Panc1 (cell line): ENCODE data around the gene DGKG. TPM values are rescaled to one million over a fixed set of nuclear protein-coding genes. Genes with fewer than 3 reads are reported as not detected.

Experiments used
- ATAC-seq: fragments of 200-7000 bp; cut with Tn5 transposase; 2 replicates; pipeline ENCODE4 v1.9.1; 2020; ENCODE audit warnings: mild to moderate bottlenecking, moderate library complexity
- BruUV-seq: library from RNA; stranded (reverse); fragments of 400-500 nt; replicated peaks from 2 replicates; lab custom pipeline; 2021; lab: Mats Ljungman, UMichigan
- CTCF ChIA-PET: fragments of 300-600 bp; sonication (Branson Sonifier 250); formaldehyde crosslinking; loops from one replicate; lab custom pipeline; 2022; ENCODE audit warnings: antibody characterized with exemption; lab: Charles Lee
- POLR2A ChIA-PET: fragments of 300-600 bp; sonication (Branson Sonifier 250); formaldehyde crosslinking; loops from one replicate; lab custom pipeline; 2022; ENCODE audit warnings: antibody characterized with exemption; lab: Charles Lee
- DNase-seq: peaks from one replicate; pipeline ENCODE4 v3.0.0-alpha.2; 2010; ENCODE audit warnings: low read depth, low spot score
- H3K27ac ChIP-seq: 2 replicates; pipeline ENCODE4 v1.5.1; 2011; ENCODE audit warnings: mild to moderate bottlenecking, low read length, inconsistent platforms
- H3K27me3 ChIP-seq: fragments of 200-500 bp; sonication (Bioruptor generic); 2 replicates; pipeline ENCODE4 v1.6.0; 2014; ENCODE audit warnings: low read length, inconsistent platforms; ENCODE audit not compliant: control insufficient read depth, insufficient read depth
- H3K36me3 ChIP-seq: fragments of 200-500 bp; sonication (Bioruptor generic); 2 replicates; pipeline ENCODE4 v1.5.1; 2014; ENCODE audit warnings: inconsistent platforms, mild to moderate bottlenecking, low read length, moderate library complexity; ENCODE audit not compliant: control insufficient read depth, insufficient read depth
- H3K4me1 ChIP-seq: 2 replicates; pipeline ENCODE4 v1.5.1; 2011; ENCODE audit warnings: inconsistent platforms, mild to moderate bottlenecking, low read length, moderate library complexity; ENCODE audit not compliant: control insufficient read depth, insufficient read depth
- H3K4me3 ChIP-seq, 2 experiments: 2 replicates each; pipeline ENCODE4 v1.5.1; 2011 to 2012; ENCODE audit warnings: low read depth in 2 of 2, low read length in 2 of 2, mild to moderate bottlenecking in 2 of 2, inconsistent platforms in 1 of 2, moderate library complexity in 1 of 2
- H3K9me3 ChIP-seq: fragments of 200-500 bp; sonication (Bioruptor generic); 2 replicates; pipeline ENCODE4 v1.5.1; 2014; ENCODE audit warnings: low read depth, mild to moderate bottlenecking, inconsistent platforms, low read length, moderate library complexity; ENCODE audit not compliant: control insufficient read depth, insufficient read depth
- POLR2AphosphoS5 ChIP-seq: IDR thresholded peaks from 2 replicates; pipeline ENCODE4 v1.6.1; 2012; ENCODE audit warnings: mild to moderate bottlenecking, low read depth, low read length, moderate library complexity
- SIN3A ChIP-seq: IDR thresholded peaks from 2 replicates; pipeline ENCODE4 v1.6.1; 2012; ENCODE audit warnings: low read depth, mild to moderate bottlenecking, low read length, moderate library complexity, borderline replicate concordance; ENCODE audit not compliant: insufficient read depth
- TCF7L2 ChIP-seq: IDR thresholded peaks from 2 replicates; pipeline ENCODE4 v1.6.1; 2011; ENCODE audit warnings: mild to moderate bottlenecking, low read depth, low read length, inconsistent platforms
- in situ Hi-C: cut with HindIII; loops from 2 replicates; pipeline ENCODE4 v1.10.0; 2016; ENCODE audit warnings: low sequenced_read_pairs, low pct_unique_long_range_greater_than_20kb
- intact Hi-C: fragments of 100-400 bp; cut with micrococcal nuclease; formaldehyde crosslinking; loops from one replicate; pipeline ENCODE4 v1.10.0; 2022; ENCODE audit not compliant: unreplicated experiment
- total RNA-seq: library from RNA; stranded (reverse); gene quantifications from one replicate; pipeline ENCODE4 v1.2.1, GENCODE V29; 2021; ENCODE audit not compliant: unreplicated experiment
- TF ChIP-seq, protein P1 (sequence below), 2 experiments: IDR thresholded peaks; 2 replicates each; pipeline ENCODE4 v1.6.1; 2011 to 2012; ENCODE audit warnings: low read depth in 2 of 2, control low read depth in 1 of 2, low read length in 1 of 2, mild to moderate bottlenecking in 1 of 2, moderate library complexity in 1 of 2; ENCODE audit not compliant: insufficient read depth in 1 of 2
- TF ChIP-seq, protein P2 (sequence below): fragments of 450-650 bp; IDR thresholded peaks from 2 replicates; pipeline ENCODE4 v1.5.1; 2017; ENCODE audit warnings: mild to moderate bottlenecking

DGKG gene
- total RNA-seq, 1 experiment from 2014 or later, result 0.46 TPM

DNA sequence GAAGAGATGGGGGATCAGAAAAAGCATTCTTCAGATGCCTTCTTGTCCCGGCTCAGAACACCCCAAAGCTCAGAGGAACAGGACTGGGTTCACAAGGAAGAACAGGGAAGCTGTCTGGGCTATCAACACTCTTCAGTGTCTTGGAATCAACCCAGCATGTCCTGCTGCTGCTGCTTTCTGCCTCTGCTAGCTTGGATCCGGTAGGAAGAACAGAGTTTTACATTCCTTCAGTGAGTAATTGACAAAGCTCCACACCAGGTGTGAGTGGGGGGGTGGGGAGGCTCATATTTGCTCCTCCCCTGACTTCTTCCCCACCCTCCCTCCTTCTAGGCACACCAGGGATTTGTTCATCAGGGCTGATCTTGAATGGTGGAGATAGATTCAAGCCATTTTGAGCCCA is 240.1 kb downstream of the DGKG start:
- Histone ChIP-seq H3K27ac (no peak overlapping the region), H3K4me3 (no peak overlapping the region), H3K9me3 (no peaks in the 10 kb centered on the region), H3K36me3 (no peaks in the 10 kb centered on the region), H3K27me3 (peaks cover 22% of the 10 kb centered on the region), H3K4me1 (no peaks in the 10 kb centered on the region)
- intact Hi-C loops (no loop called here), in situ Hi-C loops (no loop called here)
- TF ChIP-seq, protein P1, sequence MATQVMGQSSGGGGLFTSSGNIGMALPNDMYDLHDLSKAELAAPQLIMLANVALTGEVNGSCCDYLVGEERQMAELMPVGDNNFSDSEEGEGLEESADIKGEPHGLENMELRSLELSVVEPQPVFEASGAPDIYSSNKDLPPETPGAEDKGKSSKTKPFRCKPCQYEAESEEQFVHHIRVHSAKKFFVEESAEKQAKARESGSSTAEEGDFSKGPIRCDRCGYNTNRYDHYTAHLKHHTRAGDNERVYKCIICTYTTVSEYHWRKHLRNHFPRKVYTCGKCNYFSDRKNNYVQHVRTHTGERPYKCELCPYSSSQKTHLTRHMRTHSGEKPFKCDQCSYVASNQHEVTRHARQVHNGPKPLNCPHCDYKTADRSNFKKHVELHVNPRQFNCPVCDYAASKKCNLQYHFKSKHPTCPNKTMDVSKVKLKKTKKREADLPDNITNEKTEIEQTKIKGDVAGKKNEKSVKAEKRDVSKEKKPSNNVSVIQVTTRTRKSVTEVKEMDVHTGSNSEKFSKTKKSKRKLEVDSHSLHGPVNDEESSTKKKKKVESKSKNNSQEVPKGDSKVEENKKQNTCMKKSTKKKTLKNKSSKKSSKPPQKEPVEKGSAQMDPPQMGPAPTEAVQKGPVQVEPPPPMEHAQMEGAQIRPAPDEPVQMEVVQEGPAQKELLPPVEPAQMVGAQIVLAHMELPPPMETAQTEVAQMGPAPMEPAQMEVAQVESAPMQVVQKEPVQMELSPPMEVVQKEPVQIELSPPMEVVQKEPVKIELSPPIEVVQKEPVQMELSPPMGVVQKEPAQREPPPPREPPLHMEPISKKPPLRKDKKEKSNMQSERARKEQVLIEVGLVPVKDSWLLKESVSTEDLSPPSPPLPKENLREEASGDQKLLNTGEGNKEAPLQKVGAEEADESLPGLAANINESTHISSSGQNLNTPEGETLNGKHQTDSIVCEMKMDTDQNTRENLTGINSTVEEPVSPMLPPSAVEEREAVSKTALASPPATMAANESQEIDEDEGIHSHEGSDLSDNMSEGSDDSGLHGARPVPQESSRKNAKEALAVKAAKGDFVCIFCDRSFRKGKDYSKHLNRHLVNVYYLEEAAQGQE (IDR thresholded peaks at IDR 0.05; ENCODE audit: insufficient read depth in 1 of 2, low read depth in 2 of 2, low read length in 1 of 2), result no peak
- no TSS peak for BruUV-seq
- DNase-seq (no peak), ATAC-seq (no peak)
- ChIA-PET CTCF (no interaction called here), POLR2A (no interaction called here)

DNA sequence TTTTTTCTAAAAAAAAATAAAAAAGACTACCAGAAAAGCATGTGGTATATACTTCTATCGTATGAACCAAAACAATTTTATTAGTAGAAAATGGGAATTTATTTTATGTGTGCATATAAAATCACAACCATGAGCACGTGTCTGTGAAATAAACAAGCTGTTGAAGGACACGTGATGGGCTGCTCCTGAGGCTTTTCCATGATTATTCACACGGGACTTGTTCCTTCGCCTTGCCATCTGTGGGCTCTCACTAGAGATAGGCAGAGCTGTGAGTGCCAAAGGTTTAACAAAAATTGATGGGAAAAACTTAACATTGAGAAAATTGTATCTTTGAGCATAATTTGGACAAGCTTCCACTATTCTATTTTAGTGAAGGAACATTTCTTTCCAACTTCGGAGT is 240.8 kb downstream of the DGKG start:
- CTCF ChIA-PET, result no interaction called here
- no peak overlapping the region for H3K4me3 ChIP-seq
- in situ Hi-C loops, result no loop called here
- POLR2A ChIA-PET, result interaction anchor here (0.6 kb wide), 2 partner anchors 13 to 45 kb away, joined by 7 to 8 read pairs; no protein-coding TSS in a partner anchor
- no peaks in the 10 kb centered on the region for H3K9me3 ChIP-seq
- peaks cover 25% of the 10 kb centered on the region for H3K27me3 ChIP-seq
- ATAC-seq (no peak), DNase-seq (no peak)
- no peaks in the 10 kb centered on the region for H3K4me1 ChIP-seq
- TF ChIP-seq SIN3A (no peak), TCF7L2 (no peak), POLR2AphosphoS5 (no peak)
- TF ChIP-seq, protein P1 (IDR thresholded peaks at IDR 0.05; ENCODE audit: insufficient read depth in 1 of 2, low read depth in 2 of 2, low read length in 1 of 2), result no peak
- TF ChIP-seq, protein P2, sequence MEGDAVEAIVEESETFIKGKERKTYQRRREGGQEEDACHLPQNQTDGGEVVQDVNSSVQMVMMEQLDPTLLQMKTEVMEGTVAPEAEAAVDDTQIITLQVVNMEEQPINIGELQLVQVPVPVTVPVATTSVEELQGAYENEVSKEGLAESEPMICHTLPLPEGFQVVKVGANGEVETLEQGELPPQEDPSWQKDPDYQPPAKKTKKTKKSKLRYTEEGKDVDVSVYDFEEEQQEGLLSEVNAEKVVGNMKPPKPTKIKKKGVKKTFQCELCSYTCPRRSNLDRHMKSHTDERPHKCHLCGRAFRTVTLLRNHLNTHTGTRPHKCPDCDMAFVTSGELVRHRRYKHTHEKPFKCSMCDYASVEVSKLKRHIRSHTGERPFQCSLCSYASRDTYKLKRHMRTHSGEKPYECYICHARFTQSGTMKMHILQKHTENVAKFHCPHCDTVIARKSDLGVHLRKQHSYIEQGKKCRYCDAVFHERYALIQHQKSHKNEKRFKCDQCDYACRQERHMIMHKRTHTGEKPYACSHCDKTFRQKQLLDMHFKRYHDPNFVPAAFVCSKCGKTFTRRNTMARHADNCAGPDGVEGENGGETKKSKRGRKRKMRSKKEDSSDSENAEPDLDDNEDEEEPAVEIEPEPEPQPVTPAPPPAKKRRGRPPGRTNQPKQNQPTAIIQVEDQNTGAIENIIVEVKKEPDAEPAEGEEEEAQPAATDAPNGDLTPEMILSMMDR, result no peak
- no peaks in the 10 kb centered on the region for H3K36me3 ChIP-seq
- BruUV-seq, result no TSS peak
- no peak overlapping the region for H3K27ac ChIP-seq
- intact Hi-C loops, result no loop called here
